Liver (tissue), 3 donors: Measurements from ENCODE around the gene BCAT1.

Source experiments
- JUND ChIP-seq, 2 donors: IDR thresholded peaks; 2 replicates each; pipeline ENCODE4 v1.6.1; 2016; ENCODE audit warnings: antibody characterized with exemption in 2 of 2
- TAF1 ChIP-seq: conservative IDR thresholded peaks from 2 replicates; pipeline ENCODE4 v1.6.1; 2016; ENCODE audit warnings: antibody characterized with exemption, mild to moderate bottlenecking
- YY1 ChIP-seq: IDR thresholded peaks from 2 replicates; pipeline ENCODE4 v1.6.1; 2016; ENCODE audit warnings: antibody characterized with exemption, mild to moderate bottlenecking
- TF ChIP-seq, protein P1 (sequence below): fragments of 150-350 bp; IDR thresholded peaks from 2 replicates; pipeline ENCODE4 v1.5.1; 2017; ENCODE audit warnings: improper control_type of control experiment, low read depth, low read length; ENCODE audit not compliant: missing input control
- TF ChIP-seq, protein P2 (sequence below): IDR thresholded peaks from 2 replicates; pipeline ENCODE4 v1.6.1; 2016; ENCODE audit warnings: antibody characterized with exemption
- donor health status: healthy.
- donor health status: healthy.

DNA sequence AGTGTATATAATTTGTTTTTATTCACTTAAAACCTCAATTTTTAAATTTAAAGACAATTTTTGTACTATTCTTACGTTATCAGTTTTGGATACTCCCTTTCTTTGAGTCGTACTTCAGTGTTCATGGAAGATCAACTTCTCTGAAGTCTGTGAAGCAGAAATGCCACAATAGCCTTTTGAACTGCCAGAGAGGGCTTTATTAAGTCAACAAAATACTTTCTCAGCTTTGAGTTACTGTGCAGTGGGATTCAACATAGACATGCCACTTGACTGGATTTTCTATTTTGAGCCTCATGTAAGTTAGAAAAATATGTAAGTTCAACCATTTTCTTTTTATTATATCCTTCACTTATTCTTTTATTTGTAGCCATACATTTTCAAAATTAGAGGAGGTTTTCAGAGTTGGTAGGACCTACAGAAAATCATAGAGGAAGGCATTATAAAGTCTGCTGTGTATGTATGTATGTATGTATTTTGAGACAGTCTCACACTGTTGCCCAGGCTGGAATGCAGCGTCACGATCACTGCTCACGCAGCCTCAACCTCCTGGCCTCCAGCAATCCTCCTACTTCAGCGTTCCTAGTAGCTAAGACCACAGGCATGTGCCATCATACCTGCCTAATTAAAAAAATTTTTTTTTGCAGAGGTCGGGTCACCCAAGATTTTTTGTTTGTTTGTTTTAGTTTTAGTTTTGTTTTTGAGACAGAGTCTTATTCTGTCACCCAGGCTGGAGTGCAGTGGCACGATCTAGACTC, 31.3 kb upstream of the BCAT1 start:
- TF ChIP-seq, protein P1, sequence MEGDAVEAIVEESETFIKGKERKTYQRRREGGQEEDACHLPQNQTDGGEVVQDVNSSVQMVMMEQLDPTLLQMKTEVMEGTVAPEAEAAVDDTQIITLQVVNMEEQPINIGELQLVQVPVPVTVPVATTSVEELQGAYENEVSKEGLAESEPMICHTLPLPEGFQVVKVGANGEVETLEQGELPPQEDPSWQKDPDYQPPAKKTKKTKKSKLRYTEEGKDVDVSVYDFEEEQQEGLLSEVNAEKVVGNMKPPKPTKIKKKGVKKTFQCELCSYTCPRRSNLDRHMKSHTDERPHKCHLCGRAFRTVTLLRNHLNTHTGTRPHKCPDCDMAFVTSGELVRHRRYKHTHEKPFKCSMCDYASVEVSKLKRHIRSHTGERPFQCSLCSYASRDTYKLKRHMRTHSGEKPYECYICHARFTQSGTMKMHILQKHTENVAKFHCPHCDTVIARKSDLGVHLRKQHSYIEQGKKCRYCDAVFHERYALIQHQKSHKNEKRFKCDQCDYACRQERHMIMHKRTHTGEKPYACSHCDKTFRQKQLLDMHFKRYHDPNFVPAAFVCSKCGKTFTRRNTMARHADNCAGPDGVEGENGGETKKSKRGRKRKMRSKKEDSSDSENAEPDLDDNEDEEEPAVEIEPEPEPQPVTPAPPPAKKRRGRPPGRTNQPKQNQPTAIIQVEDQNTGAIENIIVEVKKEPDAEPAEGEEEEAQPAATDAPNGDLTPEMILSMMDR, result no peak
- no peak for TF ChIP-seq YY1
- TF ChIP-seq, protein P2, sequence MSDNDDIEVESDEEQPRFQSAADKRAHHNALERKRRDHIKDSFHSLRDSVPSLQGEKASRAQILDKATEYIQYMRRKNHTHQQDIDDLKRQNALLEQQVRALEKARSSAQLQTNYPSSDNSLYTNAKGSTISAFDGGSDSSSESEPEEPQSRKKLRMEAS, result no peak
- TF ChIP-seq JUND (IDR thresholded peaks at IDR 0.05), result no peak
- TF ChIP-seq TAF1, result no peak
